Fibroblast of pulmonary artery (primary cell): Measurements from ENCODE around the gene EPN1.

ENCODE experiments used
- DNase-seq: peaks from one replicate; pipeline ENCODE4 v3.0.0-alpha.2; 2010; ENCODE audit warnings: low read depth
- H3K4me3 ChIP-seq: replicated peaks from 2 replicates; pipeline ENCODE4 v1.5.1; 2011; ENCODE audit warnings: low read depth, mild to moderate bottlenecking, control low read depth, low read length, moderate library complexity
- CTCF ChIP-seq: IDR thresholded peaks from 2 replicates; pipeline ENCODE4 v1.5.1; 2011; ENCODE audit warnings: mild to moderate bottlenecking, control low read depth, low read length, inconsistent platforms; ENCODE audit errors: missing control alignments

Gene EPN1

DNA sequence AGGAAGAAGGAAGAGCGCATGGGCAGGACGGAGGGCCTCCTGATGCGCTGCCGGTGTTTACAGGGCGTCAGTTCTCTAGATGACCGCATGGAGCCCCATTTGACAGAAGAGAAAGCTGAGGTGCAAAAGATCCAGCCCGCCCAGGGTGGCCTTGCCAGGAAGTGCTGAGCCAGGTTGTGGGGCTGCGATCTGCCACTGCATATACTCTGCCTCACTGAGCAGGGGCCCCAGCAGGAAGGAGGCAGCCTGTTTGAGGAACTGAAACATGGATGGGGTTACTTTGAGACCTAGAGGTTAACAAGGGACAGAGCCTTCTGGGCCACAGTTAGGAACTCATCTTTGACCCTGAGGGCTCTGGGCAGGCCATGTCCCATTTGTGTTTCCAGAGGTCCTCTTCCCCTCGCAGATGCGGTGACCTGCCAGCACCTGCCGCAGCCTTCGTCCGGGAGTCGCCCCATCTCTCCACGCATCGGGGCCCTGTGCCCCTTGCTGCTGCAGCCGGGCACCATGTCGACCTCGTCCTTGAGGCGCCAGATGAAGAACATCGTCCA, 3.2 kb downstream of the EPN1 start:
- DNase-seq, result no peak
- no peak overlapping the region for H3K4me3 ChIP-seq
- no peak for TF ChIP-seq CTCF

GRCh38 chr19:55679343-55680257, 4.6 kb downstream of the EPN1 start:
- no peak for DNase-seq
- no peak for TF ChIP-seq CTCF
- H3K4me3 ChIP-seq, result no peak overlapping the region

DNA sequence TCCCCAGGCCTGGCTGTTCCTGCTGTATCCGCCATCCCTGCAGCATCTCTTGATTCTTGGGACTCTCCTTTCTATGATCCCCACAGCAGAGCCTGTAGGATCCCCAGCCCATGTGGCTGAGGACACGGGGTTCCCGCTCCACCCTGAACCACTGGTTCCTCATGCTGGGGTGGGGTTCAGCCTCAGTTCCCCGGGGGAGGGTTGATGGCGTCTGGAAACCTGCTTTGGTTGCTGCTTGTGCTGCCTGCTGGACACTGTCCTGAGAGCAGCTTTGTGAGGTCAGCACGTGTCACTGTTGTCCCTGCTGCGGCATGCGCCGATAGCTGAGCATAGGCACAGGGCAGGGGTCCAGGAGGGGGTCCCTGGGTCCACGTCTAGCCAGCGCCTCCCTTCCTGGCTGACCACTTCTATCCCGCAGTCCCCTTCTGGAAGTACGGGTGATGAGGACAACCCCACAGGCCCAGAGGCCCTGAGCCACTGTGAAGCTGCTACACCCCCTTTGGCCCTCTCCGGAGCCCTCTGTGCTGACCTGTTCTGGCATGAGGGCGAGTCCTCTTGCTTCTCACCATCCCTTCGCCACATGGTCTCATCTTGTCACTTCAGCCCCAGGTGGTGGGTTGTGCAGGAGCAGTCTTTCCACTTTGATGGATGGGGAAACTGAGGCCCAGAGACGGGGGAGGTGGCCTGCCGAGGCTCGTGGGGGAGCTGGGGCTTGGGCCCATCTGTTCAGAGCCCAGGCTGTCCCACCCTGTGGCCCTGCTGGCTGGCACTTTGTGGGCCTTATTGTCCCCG, 5.5 kb downstream of the EPN1 start:
- H3K4me3 ChIP-seq, result no peak overlapping the region
- no peak for TF ChIP-seq CTCF
- DNase-seq, result no peak

GRCh38 chr19:55681131-55682092, 6.4 kb downstream of the EPN1 start:
- no peak for TF ChIP-seq CTCF
- DNase-seq, result no peak
- H3K4me3 ChIP-seq, result no peak overlapping the region

DNA sequence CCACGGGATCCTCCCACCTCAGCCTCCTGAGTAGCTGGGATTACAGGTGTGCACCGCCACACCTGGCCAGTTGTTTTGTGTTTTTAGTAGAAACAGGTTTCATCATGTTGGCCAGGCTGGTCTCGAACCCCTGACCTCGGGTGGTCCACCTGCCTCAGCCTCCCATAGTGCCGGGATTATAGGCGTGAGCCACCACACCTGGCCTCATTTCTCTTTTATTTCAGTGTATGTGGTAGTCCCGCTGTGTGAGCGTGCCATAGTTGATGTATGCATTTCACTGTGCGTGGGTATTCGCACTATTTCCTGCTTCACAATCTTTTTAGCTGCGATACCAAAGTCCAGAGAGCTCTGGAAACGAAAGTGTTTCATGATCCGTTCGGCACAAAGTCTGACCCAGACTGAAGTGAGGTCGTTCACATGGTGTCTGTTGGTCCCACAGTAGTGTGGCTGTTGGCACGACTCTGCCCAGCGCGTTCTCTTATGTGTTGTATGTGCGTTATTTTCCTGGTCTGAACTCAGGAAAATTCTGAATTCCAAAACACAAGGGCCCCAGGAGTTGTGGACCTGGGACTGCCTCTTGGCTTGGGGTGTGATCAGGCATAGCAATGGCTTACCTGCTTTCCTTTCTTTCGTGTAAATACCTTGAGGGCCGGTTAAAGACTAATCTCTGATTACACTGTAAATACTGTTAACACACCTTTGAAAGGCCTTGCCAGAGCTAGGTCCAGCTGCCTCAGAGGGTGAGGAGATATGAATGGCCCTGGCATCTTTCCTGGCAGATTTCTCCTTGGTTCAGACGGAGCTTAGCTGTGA, 8.6 kb downstream of the EPN1 start:
- no peak for DNase-seq
- TF ChIP-seq CTCF, result no peak
- H3K4me3 ChIP-seq, result no peak overlapping the region
